Aorta (tissue), 5 donors: ENCODE results near the gene FADS3. TPM values are rescaled to one million over a fixed set of nuclear protein-coding genes. Genes with fewer than 3 reads are reported as not detected.
A peak's percentile ranks its signal among the peaks of the same experiment; 100 is the strongest.

Experiments
- ATAC-seq: fragments of 200-7000 bp; cut with Tn5 transposase; one replicate; pipeline ENCODE4 v1.9.1; 2022; ENCODE audit warnings: moderate library complexity; ENCODE audit not compliant: low FRiP score
- DNase-seq, 2 donors: peaks; one replicate each; pipeline ENCODE4 v3.0.0-alpha.2; 2020
- H3K27ac ChIP-seq, 2 donors: one replicate each; pipeline ENCODE4 v1.5.1; 2013; ENCODE audit warnings: low read length in 2 of 2, mild to moderate bottlenecking in 2 of 2, moderate library complexity in 2 of 2, control low read depth in 1 of 2, inconsistent platforms in 1 of 2, low read depth in 1 of 2
- H3K27me3 ChIP-seq, 2 donors: one replicate each; pipeline ENCODE4 v1.6.1; 2013; ENCODE audit warnings: control low read depth in 1 of 2, low read length in 1 of 2, mild to moderate bottlenecking in 1 of 2, moderate library complexity in 1 of 2; ENCODE audit not compliant: insufficient read depth in 2 of 2, control insufficient read depth in 1 of 2
- H3K36me3 ChIP-seq, 2 donors: one replicate each; pipeline ENCODE4 v1.6.1; 2013; ENCODE audit warnings: control low read depth in 1 of 2, low read length in 1 of 2, mild to moderate bottlenecking in 1 of 2; ENCODE audit not compliant: insufficient read depth in 2 of 2, control insufficient read depth in 1 of 2
- H3K4me1 ChIP-seq, 2 donors: one replicate each; pipeline ENCODE4 v1.6.1; 2013; ENCODE audit warnings: low read length in 2 of 2, control low read depth in 1 of 2, mild to moderate bottlenecking in 1 of 2, moderate library complexity in 1 of 2; ENCODE audit not compliant: insufficient read depth in 2 of 2, control insufficient read depth in 1 of 2
- H3K4me3 ChIP-seq, 2 donors: one replicate each; pipeline ENCODE4 v1.5.1; 2013; ENCODE audit warnings: low read length in 2 of 2, control low read depth in 1 of 2, mild to moderate bottlenecking in 1 of 2
- H3K9me3 ChIP-seq: one replicate; pipeline ENCODE4 v1.6.1; 2013; ENCODE audit warnings: mild to moderate bottlenecking, low read length; ENCODE audit not compliant: control insufficient read depth
- WGBS, 2 donors: extraction: QIAGEN DNeasy Blood & Tissue Kit; methylation state at CpG; one replicate each; pipeline ENCODE4 v1.1.7; 2013; 5-methylcytosine and 5-hydroxymethylcytosine counted together
- intact Hi-C, 2 donors: fragments of 100-400 bp; cut with DNase I; formaldehyde crosslinking; loops; one replicate each; pipeline versions ENCODE4 v1.14.2 to v1.15.0; 2022
- polyA plus RNA-seq, 2 donors: library from polyadenylated mRNA; stranded (reverse); fragments of 200-250 nt; gene quantifications; one replicate each; pipeline ENCODE4 v1.2.3, GENCODE V29; 2013
- total RNA-seq, 2 donors: library from RNA; stranded (reverse); fragmentation: NEBNext Ultra II Directional; extraction: Animal tissue kit (Norgen Biotek cat#: 25700); gene quantifications; one replicate each; pipeline ENCODE4 v1.2.1, GENCODE V29; 2021
- donor health status: healthy with polysubstance abuse.
- donor health status: Bipolar disorder and iron deficiency.
- donor health status: DM: no; HTN: no; CAD: no.
- donor health status: DM: no; HTN: no; CAD: no.
- donor health status: DM: yes; HTN: yes; CAD: no.

The FADS3 gene
- total and polyA plus RNA-seq, 4 donors: 33.8 to 402 (median 150) TPM

DNA sequence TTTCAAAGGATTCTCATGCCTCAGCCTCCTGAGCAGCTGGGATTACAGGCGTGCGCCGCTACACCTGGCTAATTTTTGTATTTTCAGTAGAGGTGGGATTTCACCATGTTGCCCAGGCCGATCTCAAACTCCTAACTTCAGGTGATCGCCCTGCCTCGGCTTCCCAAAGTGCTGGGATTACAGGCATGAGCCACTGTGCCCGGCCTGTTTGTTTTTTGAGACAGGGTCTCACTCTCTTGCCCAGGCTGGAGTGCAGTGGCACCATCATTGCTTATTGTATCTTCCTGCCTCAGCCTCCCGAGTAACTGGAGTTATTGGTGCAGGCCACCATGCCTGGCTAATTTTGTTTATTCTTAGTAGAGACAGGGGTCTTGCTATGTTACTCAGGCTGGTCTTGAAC, 55.2 kb downstream of the FADS3 start:
- intact Hi-C loops: no loop called here
- DNase-seq (peak in 1 of 2 donors; percentile 62), ATAC-seq (no peak)

DNA sequence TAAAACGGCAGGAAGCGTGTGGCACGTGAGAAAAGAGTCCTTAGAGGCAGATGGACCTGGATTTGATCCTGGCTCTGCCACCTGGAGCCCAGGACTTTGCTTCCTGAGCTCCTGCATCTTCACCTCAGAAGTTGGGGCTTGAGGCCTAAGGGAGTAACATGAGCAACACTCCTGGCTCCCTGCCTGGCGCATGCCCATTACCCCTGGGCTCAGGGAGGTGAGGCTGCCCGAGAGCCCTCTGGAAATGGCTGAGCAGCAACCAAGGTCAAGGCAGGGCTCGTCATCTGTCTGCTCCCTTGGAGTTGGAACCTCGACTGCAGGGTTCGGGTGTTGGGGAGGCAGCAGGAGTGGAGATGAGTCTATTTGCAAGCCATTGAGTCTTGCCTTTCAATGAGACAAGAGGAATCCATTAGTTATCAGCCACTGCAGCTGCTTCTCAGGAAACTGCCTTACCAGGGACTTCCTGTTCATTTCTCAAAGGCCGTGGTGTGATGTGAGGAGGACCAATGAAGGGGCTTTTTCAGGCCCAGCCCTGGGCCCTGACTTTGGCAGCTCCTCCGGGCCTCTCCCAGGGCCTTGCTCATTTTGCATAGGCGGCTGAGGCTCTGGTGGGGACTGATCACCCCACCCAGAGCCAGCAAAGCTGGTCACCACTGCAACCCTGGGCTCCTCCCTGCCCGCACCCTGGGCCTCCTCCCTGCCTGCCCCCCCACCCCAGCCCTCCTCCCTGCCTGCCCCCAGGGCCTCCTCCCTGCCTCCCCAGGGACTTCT, 56.9 kb downstream of the FADS3 start:
- no peaks in the 10 kb centered on the region for H3K36me3 ChIP-seq
- WGBS, 2 donors: 17 to 21% methylated on average over 11 to 12 of the region's 12 CpGs
- H3K9me3 ChIP-seq: no peaks in the 10 kb centered on the region
- H3K4me1 ChIP-seq: no peaks in the 10 kb centered on the region
- peak; percentile 77 for ATAC-seq
- peak overlapping the region; percentile 70 to 82 for H3K27ac ChIP-seq
- peak; percentile 87 to 91 for DNase-seq
- intact Hi-C loops: no loop called here
- no peaks in the 10 kb centered on the region for H3K27me3 ChIP-seq
- no peak overlapping the region for H3K4me3 ChIP-seq

More for the DNA sequence above, 55.2 kb downstream of the FADS3 start:
- H3K4me1 ChIP-seq: no peaks in the 10 kb centered on the region
- H3K36me3 ChIP-seq: peaks cover 3 to 6% of the 10 kb centered on the region in 2 donors
- H3K27me3 ChIP-seq: no peaks in the 10 kb centered on the region
- WGBS, 2 donors: 96% methylated on average over 8 of the region's 8 CpGs
- no peaks in the 10 kb centered on the region for H3K9me3 ChIP-seq
- peak overlapping the region in 1 of 2 donors; percentile 32 for H3K27ac ChIP-seq
- no peak overlapping the region for H3K4me3 ChIP-seq

DNA sequence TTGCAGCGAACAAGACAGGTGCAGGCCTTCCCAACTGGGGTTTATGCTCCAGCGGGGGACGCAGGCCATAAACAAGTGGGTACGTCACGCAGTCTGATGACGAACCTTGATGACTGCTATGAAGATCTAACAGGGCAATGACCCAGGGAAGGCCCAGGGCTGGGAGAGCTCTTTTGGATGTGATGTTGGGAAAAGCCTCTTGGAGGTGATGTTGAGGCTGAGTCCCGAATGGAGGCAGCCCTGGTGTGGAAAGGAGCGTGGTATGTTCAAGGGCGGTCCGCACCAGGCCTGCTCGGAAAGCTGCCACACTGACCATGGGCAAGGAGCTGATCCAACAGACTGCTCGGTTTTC, 57.4 kb downstream of the FADS3 start:
- Histone ChIP-seq H3K27ac (peak overlapping the region; percentile 70 to 82), H3K27me3 (no peaks in the 10 kb centered on the region), H3K36me3 (no peaks in the 10 kb centered on the region), H3K4me3 (no peak overlapping the region), H3K9me3 (no peaks in the 10 kb centered on the region), H3K4me1 (no peaks in the 10 kb centered on the region)
- intact Hi-C loops: no loop called here
- 81 to 84% methylated on average over 12 of the region's 12 CpGs for WGBS, 2 donors
- DNase-seq (peak in 1 of 2 donors; percentile 53), ATAC-seq (no peak)

DNA sequence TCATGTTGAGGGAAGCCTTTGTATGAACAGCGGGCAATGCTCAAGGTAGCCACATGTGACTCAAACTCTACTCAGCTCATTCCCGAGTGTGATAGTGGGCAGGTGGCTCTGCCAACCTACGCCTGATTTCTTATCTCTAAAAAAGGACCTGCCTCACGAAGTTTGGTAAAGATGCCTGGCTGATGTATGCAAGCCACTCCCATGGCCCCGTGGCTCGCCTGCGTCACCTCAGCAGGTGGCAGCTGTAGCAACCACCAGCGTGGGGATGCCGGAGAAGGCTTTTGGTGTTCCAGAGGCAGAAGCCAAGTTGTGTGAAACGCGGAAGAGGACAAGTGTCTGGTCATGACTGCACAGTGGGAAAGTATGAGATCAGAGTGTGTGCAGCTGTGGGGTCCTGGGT, 57.9 kb downstream of the FADS3 start:
- no peak overlapping the region for H3K4me3 ChIP-seq
- H3K27ac ChIP-seq: peak overlapping the region in 1 of 2 donors; percentile 13
- DNase-seq: peak in 1 of 2 donors; percentile 37
- H3K36me3 ChIP-seq: no peaks in the 10 kb centered on the region
- H3K9me3 ChIP-seq: no peaks in the 10 kb centered on the region
- 79 to 80% methylated on average over 11 of the region's 11 CpGs for WGBS, 2 donors
- no peaks in the 10 kb centered on the region for H3K4me1 ChIP-seq
- ATAC-seq: no peak
- intact Hi-C loops: no loop called here
- no peaks in the 10 kb centered on the region for H3K27me3 ChIP-seq

DNA sequence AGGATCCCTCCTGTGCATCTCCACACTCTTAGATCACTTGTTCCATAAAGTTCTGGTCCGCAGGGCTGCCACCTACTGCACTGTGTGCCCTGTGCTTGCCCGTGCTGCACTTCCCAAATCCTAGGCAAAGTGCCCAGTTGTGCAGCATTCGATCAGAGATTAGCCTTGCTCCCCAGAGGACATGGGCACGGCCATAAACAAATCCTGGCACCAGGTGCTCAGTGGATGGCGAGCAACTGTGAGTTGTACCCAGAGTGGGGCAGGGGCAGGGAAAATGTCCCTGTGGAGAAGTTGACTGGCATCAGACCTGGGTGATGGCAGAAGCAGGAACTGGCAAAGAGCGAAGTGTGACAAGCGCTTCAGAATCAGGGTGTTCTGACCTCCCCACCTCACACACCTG, 58.6 kb downstream of the FADS3 start:
- peak overlapping the region in 1 of 2 donors; percentile 81 for H3K27ac ChIP-seq
- H3K4me1 ChIP-seq: no peaks in the 10 kb centered on the region
- 29 to 31% methylated on average over 7 of the region's 7 CpGs for WGBS, 2 donors

DNA sequence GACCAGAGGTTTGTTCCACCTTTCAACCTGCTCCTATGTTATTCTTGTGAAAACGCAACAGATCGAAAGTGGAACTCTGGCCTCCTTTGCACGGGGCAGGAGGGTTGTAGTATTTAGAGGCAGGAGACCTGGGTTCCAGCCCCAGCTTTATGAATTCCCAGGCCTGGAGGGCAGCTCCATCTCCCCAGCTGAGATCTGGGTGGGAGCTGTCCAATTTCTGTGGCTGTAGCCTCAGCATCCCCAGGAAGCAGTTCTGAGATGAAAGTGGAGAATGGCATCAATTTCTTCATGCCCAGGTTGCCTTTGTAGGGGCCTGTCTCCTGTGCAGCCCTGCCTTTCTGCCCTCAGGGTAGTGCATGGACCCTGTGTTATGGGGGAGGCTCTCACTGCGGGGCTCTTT, 59.1 kb downstream of the FADS3 start:
- DNase-seq: no peak
- intact Hi-C loops: no loop called here
- Histone ChIP-seq H3K9me3 (no peaks in the 10 kb centered on the region), H3K27ac (peak overlapping the region in 1 of 2 donors; percentile 81), H3K4me3 (no peak overlapping the region), H3K27me3 (no peaks in the 10 kb centered on the region), H3K36me3 (no peaks in the 10 kb centered on the region), H3K4me1 (no peaks in the 10 kb centered on the region)
- WGBS, 2 donors: 87% methylated on average over 4 of the region's 4 CpGs
- no peak for ATAC-seq

More for the DNA sequence above, 58.6 kb downstream of the FADS3 start:
- no peaks in the 10 kb centered on the region for H3K36me3 ChIP-seq
- intact Hi-C loops: no loop called here
- DNase-seq: peak in 1 of 2 donors; percentile 61
- H3K4me3 ChIP-seq: no peak overlapping the region
- H3K9me3 ChIP-seq: no peaks in the 10 kb centered on the region
- ATAC-seq: no peak
- H3K27me3 ChIP-seq: no peaks in the 10 kb centered on the region

DNA sequence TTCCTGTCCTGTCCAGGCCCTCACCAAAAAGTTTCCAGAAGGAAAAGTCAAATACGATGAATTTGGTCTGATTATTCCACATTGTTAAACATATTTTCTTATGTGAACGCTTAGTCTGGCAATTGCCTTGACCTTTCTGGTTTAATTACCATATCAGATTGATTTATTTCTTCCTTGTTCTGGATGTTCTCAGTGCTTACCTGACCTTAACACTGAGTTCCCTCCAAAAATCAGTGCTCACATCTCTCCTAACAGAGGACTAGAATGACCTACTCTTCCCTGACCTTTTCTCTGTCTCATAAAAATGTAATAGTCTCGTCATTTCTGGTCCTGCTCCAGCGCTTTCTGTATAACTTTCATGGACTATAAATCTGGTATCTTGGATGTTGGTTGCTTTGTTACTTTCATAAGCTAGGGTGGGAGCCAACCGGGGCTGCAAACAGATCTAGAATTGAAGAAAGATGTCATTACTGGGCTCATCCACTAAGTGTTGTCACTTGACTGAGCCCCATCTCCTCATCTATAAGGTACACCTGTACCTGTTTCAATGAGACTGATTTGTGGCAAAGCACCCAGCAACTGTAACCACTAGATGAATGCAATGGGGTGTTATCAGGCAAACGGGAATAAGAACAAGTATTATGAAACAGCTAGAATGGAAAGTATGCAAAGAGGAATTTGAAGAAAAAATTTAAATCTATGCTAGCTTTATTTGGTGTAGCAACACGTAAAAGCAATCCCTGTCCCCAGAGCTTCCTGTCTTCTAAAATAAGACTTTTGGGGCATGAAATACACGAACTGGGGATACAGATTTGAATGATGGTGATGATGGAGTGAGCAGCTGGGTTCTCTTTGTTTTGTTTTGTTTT, 60.9 kb downstream of the FADS3 start:
- no peaks in the 10 kb centered on the region for H3K27me3 ChIP-seq
- H3K36me3 ChIP-seq: no peaks in the 10 kb centered on the region
- WGBS, 2 donors: 10 to 14% methylated on average over 8 of the region's 8 CpGs
- H3K4me1 ChIP-seq: no peaks in the 10 kb centered on the region
- DNase-seq (peak in 1 of 2 donors; percentile 24), ATAC-seq (no peak)
- peak overlapping the region; percentile 88 to 93 for H3K27ac ChIP-seq
- H3K4me3 ChIP-seq: no peak overlapping the region
- no peaks in the 10 kb centered on the region for H3K9me3 ChIP-seq
- intact Hi-C loops: no loop called here

DNA sequence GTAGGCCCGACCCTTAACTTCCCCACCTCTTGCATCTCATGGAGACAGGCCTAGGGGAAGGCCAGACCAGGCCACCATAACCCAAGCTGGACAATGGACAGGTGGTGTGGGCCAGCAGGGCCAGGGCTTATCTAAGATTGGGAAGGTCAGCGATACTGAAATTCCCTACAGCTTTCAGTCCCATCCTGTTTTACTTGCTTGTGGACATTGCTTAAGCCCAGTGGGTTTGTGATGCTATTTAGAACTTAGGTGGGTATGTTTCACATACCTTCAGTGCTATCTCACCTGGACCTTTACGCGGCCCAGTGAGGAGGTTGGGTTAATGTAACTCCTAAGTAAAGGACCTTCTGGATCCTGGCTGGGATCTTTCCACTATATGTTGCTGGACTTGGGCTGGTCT, 61.5 kb downstream of the FADS3 start:
- H3K36me3 ChIP-seq: no peaks in the 10 kb centered on the region
- WGBS, 2 donors: 47 to 64% methylated on average over 4 of the region's 4 CpGs
- DNase-seq: peak in 1 of 2 donors; percentile 44
- peak overlapping the region in 1 of 2 donors; percentile 12 for H3K4me3 ChIP-seq
- no peaks in the 10 kb centered on the region for H3K9me3 ChIP-seq
- H3K27ac ChIP-seq: peak overlapping the region; percentile 48 to 88
- no peak for ATAC-seq
- intact Hi-C loops: loop anchor here in 1 of 2 donors (5.0 kb wide), 1 partner anchor 62 kb away; the partner anchor contains the start of gene FADS3
- no peaks in the 10 kb centered on the region for H3K27me3 ChIP-seq
- H3K4me1 ChIP-seq: no peaks in the 10 kb centered on the region
